GM12891 (cell line): ENCODE results near the gene NEDD8.

Experiments used
- POLR2A ChIP-seq: IDR thresholded peaks from 2 replicates; pipeline ENCODE4 v1.6.1; 2011; ENCODE audit warnings: low read depth, low read length, control low read depth
- POLR2AphosphoS5 ChIP-seq: IDR thresholded peaks from 2 replicates; pipeline ENCODE4 v1.6.1; 2011; ENCODE audit warnings: low read depth, low read length, control low read depth

DNA sequence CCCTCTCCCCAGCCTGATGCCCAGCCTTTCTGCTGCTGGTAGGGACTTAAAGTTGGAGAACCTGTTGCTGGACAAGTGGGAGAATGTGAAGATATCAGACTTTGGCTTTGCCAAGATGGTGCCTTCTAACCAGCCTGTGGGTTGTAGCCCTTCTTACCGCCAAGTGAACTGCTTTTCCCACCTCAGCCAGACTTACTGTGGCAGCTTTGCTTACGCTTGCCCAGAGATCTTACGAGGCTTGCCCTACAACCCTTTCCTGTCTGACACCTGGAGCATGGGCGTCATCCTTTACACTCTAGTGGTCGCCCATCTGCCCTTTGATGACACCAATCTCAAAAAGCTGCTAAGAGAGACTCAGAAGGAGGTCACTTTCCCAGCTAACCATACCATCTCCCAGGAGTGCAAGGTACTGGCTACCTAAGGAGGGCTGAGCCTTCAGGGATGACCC is 25.0 kb downstream of the NEDD8 start:
- TF ChIP-seq POLR2A (no peak), POLR2AphosphoS5 (no peak)
